Activated effector memory CD4-positive, alpha-beta T cell treated with anti-CD3 and anti-CD28 coated beads, Interleukin-2, amount 50 U/mL, for 16 hours (primary cell): ENCODE data around the gene HTR3C.

ENCODE experiments used
- DNase-seq: peaks from one replicate; pipeline ENCODE4 v3.0.0-alpha.2; 2020

Gene HTR3C

GRCh38 chr3:184096811-184097383 is 44.0 kb downstream of the HTR3C start, which contains the start of gene HTR3E:
TSS of gene HTR3E (plus strand) at chr3:184097064. CDS start at chr3:184097530, 466 bp downstream.
- no peak for DNase-seq

- no peak for DNase-seq
Measured at GRCh38 chr3:184097556-184097955, 44.7 kb downstream of the HTR3C start.

- DNase-seq: no peak
Measured at GRCh38 chr3:184099806-184100686, 47.2 kb downstream of the HTR3C start.
